ENCODE results near the gene BCAP31. TPM values are rescaled to one million over a fixed set of nuclear protein-coding genes. Genes with fewer than 3 reads are reported as not detected.
"Not testable (repeated sequence)": the region's sequence is repeated elsewhere in the genome, so short reads cannot be mapped to it uniquely, and the experiment has no call there.

Gene BCAP31
- total and polyA plus RNA-seq, 4 donors = 101 to 130 (median 123) TPM

DNA sequence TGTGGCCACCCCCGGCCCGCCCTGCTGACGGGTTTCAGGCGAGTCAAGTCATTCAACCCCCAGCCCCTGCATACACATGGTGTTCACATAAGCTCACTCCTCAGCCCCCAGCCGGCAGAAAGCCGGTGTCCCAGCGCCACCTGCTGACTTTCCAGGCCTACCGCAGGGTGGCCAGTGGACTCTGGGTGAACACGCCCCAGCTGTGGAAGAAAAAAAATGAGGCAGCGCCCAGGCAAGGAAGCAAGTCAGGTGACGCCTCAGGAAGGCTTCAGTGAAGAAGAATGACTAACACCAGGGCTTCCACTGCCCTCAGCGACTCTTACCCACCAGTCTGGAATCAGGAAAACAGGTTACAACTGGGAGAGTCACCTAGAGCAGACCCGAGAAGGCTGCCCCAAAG is 15.8 kb downstream of the BCAP31 start:
- DNase-seq (peak in 1 of 2 donors; percentile 74), ATAC-seq (ENCODE audit: low FRiP score) (peak; percentile 37)
- WGBS, 2 donors = 17 to 20% methylated on average over 13 of the region's 13 CpGs
- Histone ChIP-seq H3K27me3 (ENCODE audit: control insufficient read depth in 1 of 2, insufficient read depth in 2 of 2, low read length in 1 of 2) (no peaks in the 10 kb centered on the region), H3K36me3 (ENCODE audit: control insufficient read depth in 1 of 2, insufficient read depth in 2 of 2, low read length in 1 of 2) (no peaks in the 10 kb centered on the region), H3K4me1 (ENCODE audit: control insufficient read depth in 1 of 2, insufficient read depth in 2 of 2, low read length in 2 of 2) (no peaks in the 10 kb centered on the region), H3K4me3 (ENCODE audit: low read length in 2 of 2) (no peak overlapping the region), H3K27ac (ENCODE audit: low read depth in 1 of 2, low read length in 2 of 2) (no peak overlapping the region), H3K9me3 (ENCODE audit: control insufficient read depth, low read length) (no peaks in the 10 kb centered on the region)
- intact Hi-C loops (cut with DNase I) = no loop called here

DNA sequence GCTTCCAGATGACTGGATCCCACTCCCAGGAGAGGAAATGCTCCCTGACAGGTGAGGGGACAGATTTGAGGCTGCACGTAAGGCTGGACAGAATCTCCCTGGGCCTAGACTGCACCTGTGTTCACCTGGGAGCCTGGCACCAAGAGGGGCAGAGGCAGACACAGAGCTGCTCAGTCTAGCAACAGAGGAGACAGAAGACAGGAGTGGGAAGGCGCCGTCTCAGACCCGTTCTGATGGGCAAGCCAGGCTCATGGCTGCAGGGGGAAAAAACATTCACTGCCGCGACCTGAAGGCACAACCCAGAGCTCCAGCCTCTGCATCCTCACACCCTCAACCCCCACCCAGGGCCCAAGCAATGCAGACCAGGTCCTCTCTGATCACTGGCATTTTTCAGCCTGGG is 16.8 kb downstream of the BCAP31 start:
- WGBS, 2 donors = 85 to 89% methylated on average over 6 of the region's 6 CpGs
- Histone ChIP-seq H3K4me3 (ENCODE audit: low read length in 2 of 2) (no peak overlapping the region), H3K36me3 (ENCODE audit: control insufficient read depth in 1 of 2, insufficient read depth in 2 of 2, low read length in 1 of 2) (no peaks in the 10 kb centered on the region), H3K9me3 (ENCODE audit: control insufficient read depth, low read length) (no peaks in the 10 kb centered on the region), H3K27ac (ENCODE audit: low read depth in 1 of 2, low read length in 2 of 2) (no peak overlapping the region), H3K4me1 (ENCODE audit: control insufficient read depth in 1 of 2, insufficient read depth in 2 of 2, low read length in 2 of 2) (no peaks in the 10 kb centered on the region), H3K27me3 (ENCODE audit: control insufficient read depth in 1 of 2, insufficient read depth in 2 of 2, low read length in 1 of 2) (no peaks in the 10 kb centered on the region)
- intact Hi-C loops (cut with DNase I) = no loop called here
- ATAC-seq (ENCODE audit: low FRiP score) = no peak
- DNase-seq = no peak

DNA sequence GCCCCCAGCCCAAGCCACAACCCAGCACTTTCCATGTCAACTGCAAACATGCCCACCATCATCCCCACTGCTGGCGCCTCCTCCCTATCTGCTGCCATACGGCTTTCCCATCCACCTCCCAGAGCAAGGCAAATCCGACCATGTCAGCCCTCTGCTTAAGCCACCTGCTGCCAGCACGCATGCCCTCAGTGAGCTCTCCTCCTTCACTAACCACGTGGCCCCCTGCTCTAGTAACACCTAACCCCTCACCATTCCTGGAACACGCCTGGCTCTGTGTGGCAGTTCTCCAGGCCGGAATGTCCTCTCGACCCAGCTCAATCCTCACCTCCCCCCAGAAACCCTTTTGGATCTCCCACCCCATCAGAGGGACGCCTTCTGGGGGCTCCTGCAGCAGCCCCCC is 17.4 kb downstream of the BCAP31 start:
- Histone ChIP-seq H3K36me3 (ENCODE audit: control insufficient read depth in 1 of 2, insufficient read depth in 2 of 2, low read length in 1 of 2) (no peaks in the 10 kb centered on the region), H3K4me3 (ENCODE audit: low read length in 2 of 2) (no peak overlapping the region), H3K4me1 (ENCODE audit: control insufficient read depth in 1 of 2, insufficient read depth in 2 of 2, low read length in 2 of 2) (no peaks in the 10 kb centered on the region), H3K27ac (ENCODE audit: low read depth in 1 of 2, low read length in 2 of 2) (no peak overlapping the region), H3K27me3 (ENCODE audit: control insufficient read depth in 1 of 2, insufficient read depth in 2 of 2, low read length in 1 of 2) (no peaks in the 10 kb centered on the region), H3K9me3 (ENCODE audit: control insufficient read depth, low read length) (no peaks in the 10 kb centered on the region)
- 81 to 86% methylated on average over 9 of the region's 9 CpGs for WGBS, 2 donors
- no peak for DNase-seq
- no peak for ATAC-seq (ENCODE audit: low FRiP score)
- intact Hi-C loops (cut with DNase I) = no loop called here

DNA sequence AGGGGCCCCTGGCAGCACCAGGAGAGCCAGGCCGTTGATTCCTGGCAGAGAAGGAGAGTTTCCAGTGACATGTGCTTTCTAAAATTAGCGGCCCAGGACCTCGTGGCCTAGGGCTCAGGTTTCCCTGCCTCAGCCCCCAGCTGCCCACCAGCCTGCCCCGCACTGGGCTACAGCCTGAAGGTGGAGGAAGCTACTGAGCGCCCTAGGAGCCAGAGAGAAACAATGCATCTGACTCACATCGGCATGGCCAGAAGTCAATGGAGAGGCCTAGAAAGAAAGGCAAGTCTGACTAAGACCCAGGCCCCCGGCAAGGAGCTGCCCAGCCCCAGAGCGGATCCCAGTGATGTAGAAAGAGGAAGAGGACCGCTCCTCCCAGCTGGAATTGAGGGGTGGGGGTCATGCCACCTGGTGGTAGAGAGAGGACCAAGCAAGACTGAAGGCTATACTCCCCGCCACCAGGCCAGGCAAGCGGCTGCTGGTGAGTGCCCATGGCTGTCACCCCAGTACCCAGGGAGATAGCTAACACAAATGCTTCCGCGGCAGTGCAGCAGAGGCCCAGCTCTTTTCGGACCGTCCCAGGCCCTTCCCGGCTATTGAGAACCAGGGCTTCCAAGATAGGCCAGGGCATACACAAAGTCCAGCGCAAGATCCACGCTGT is 18.7 kb downstream of the BCAP31 start:
- intact Hi-C loops (cut with DNase I); ATAC-seq (ENCODE audit: low FRiP score); H3K4me1 ChIP-seq (ENCODE audit: control insufficient read depth in 1 of 2, insufficient read depth in 2 of 2, low read length in 2 of 2); H3K4me3 ChIP-seq (ENCODE audit: low read length in 2 of 2); DNase-seq; H3K27me3 ChIP-seq (ENCODE audit: control insufficient read depth in 1 of 2, insufficient read depth in 2 of 2, low read length in 1 of 2); H3K36me3 ChIP-seq (ENCODE audit: control insufficient read depth in 1 of 2, insufficient read depth in 2 of 2, low read length in 1 of 2); H3K9me3 ChIP-seq (ENCODE audit: control insufficient read depth, low read length): not testable (repeated sequence)
- WGBS, 2 donors = 69 to 73% methylated on average over 18 of the region's 18 CpGs
- peak overlapping the region in 1 of 2 donors; percentile 29 for H3K27ac ChIP-seq (ENCODE audit: low read depth in 1 of 2, low read length in 2 of 2)

DNA sequence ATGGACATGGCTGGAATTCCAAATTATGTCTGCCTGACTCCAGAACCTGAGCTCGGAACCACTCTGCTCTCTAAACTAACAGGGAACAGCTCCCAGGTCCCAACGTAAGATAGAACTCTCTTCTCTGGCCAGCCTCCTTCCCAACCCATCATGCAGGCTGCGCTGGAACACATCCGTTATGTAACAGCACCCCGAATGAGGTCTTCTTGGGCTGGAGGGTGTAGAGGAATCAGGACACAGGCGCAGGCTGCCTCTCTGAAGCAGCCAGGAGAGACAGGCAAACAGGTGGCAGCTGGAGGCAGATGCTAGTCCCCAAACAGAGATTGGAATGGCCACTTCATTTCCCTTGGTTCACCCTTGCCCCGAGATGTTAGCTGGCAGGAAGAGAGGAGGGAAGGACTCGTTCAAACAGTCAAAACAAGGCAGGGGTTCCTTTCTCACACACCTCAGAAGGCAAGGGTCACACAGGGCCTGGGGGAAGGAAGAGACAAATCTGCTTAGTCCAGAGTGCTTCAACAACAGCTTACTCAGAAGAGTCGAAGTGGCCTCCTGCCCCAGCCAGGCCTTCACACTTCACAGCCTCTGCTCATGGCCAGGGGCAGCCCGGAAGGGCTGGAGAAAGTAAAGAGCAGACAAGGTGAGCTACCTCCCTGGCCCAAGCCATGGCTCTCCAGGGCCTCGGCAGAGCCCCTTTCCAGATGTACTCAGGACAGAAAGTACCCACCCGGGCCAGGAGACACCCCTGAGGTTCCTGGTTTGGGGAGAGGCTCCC is 19.4 kb downstream of the BCAP31 start:
- H3K9me3 ChIP-seq (ENCODE audit: control insufficient read depth, low read length); DNase-seq; H3K36me3 ChIP-seq (ENCODE audit: control insufficient read depth in 1 of 2, insufficient read depth in 2 of 2, low read length in 1 of 2); intact Hi-C loops (cut with DNase I); H3K4me1 ChIP-seq (ENCODE audit: control insufficient read depth in 1 of 2, insufficient read depth in 2 of 2, low read length in 2 of 2); H3K27me3 ChIP-seq (ENCODE audit: control insufficient read depth in 1 of 2, insufficient read depth in 2 of 2, low read length in 1 of 2); H3K4me3 ChIP-seq (ENCODE audit: low read length in 2 of 2); ATAC-seq (ENCODE audit: low FRiP score): not testable (repeated sequence)
- WGBS, 2 donors = 57 to 68% methylated on average over 10 to 12 of the region's 12 CpGs
- H3K27ac ChIP-seq (ENCODE audit: low read depth in 1 of 2, low read length in 2 of 2) = peak overlapping the region in 1 of 2 donors; percentile 9

DNA sequence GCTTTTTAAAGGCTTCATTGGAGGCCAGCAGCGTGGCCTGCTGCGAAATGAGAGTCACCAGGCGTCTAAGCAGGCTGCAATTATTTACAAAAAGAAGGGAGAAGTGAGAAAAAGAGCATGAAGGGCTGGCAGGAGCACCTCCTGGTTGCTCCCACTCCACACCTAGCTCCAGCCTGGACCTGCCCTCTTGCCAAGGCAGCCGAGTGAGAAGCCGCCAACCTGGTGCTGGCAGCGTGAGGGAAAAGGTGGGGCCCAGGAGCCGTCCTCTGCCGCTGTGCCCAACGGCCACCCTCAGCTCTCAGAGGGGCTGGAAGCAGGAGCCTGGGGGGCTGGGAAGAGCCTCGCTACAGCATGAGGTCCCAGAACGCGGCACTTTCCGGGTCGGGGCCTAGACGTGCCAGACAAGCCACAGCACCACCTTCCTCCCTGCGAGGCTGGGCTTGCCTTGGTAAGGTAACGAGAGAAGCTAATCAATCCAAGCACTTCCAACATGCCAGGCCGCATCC is 20.1 kb downstream of the BCAP31 start:
- Histone ChIP-seq H3K4me3 (ENCODE audit: low read length in 2 of 2) (no peak overlapping the region), H3K27ac (ENCODE audit: low read depth in 1 of 2, low read length in 2 of 2) (no peak overlapping the region), H3K27me3 (ENCODE audit: control insufficient read depth in 1 of 2, insufficient read depth in 2 of 2, low read length in 1 of 2) (no peaks in the 10 kb centered on the region), H3K9me3 (ENCODE audit: control insufficient read depth, low read length) (no peaks in the 10 kb centered on the region), H3K36me3 (ENCODE audit: control insufficient read depth in 1 of 2, insufficient read depth in 2 of 2, low read length in 1 of 2) (no peaks in the 10 kb centered on the region), H3K4me1 (ENCODE audit: control insufficient read depth in 1 of 2, insufficient read depth in 2 of 2, low read length in 2 of 2) (no peaks in the 10 kb centered on the region)
- no peak for DNase-seq
- ATAC-seq (ENCODE audit: low FRiP score) = no peak
- WGBS, 2 donors = 82 to 91% methylated on average over 17 to 18 of the region's 18 CpGs
- intact Hi-C loops (cut with DNase I) = no loop called here

DNA sequence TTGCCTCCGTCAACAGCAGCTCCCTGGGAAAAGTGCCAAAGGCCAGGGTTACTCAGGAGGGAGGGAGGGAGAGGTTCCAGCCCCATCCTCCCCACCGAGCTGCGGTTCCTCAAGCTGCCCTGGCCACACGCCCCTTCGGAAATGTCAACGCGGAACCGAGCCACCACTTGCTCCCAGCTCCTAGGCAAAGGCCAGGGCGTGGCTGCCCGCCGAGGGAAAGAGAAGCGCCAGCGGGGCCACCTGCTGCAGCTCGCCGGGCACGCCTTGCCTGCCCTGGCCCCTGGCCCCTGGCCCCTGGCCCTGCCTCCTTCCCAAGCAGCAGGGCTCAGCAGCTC is 21.2 kb downstream of the BCAP31 start:
- Histone ChIP-seq H3K4me1 (ENCODE audit: control insufficient read depth in 1 of 2, insufficient read depth in 2 of 2, low read length in 2 of 2) (no peaks in the 10 kb centered on the region), H3K36me3 (ENCODE audit: control insufficient read depth in 1 of 2, insufficient read depth in 2 of 2, low read length in 1 of 2) (no peaks in the 10 kb centered on the region), H3K9me3 (ENCODE audit: control insufficient read depth, low read length) (no peaks in the 10 kb centered on the region), H3K4me3 (ENCODE audit: low read length in 2 of 2) (no peak overlapping the region), H3K27me3 (ENCODE audit: control insufficient read depth in 1 of 2, insufficient read depth in 2 of 2, low read length in 1 of 2) (no peaks in the 10 kb centered on the region), H3K27ac (ENCODE audit: low read depth in 1 of 2, low read length in 2 of 2) (no peak overlapping the region)
- peak in 1 of 2 donors; percentile 74 for DNase-seq
- WGBS, 2 donors = 57 to 72% methylated on average over 15 to 16 of the region's 16 CpGs
- intact Hi-C loops (cut with DNase I) = no loop called here
- no peak for ATAC-seq (ENCODE audit: low FRiP score)

DNA sequence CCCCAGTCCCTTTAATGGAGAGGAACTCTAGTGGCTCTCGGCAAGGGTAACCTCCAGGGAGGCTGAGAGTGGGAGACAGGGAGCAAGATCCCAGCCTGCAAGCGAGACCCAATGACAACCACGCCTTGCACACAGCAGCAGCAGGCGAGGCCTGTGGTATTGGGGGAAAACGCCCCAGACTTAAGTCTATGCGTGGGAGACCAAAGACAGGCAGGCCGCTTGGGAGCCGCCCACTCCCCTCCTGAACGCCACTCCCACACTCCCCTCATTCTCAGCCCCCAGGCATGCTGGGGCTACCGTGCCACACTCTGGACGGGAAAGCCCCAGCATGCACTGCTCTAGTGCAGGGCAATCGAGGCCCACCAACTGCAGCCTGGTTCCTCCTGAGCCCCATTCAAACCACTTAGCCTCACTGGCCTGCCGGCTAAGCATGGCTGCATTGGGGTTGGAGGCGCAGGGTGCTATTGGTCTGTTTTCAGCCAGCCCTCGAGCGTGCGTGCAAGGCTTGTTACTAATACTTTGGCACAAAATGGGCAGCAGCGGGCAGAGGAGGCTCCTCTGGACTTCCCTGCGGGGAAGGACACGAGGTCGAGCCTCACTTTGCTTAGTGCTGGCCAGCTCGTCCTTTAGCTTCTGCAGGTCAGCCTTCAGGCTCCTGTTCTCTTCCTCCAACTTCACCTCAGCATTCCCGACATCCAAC is 21.7 kb downstream of the BCAP31 start:
- H3K9me3 ChIP-seq (ENCODE audit: control insufficient read depth, low read length) = no peaks in the 10 kb centered on the region
- H3K27me3 ChIP-seq (ENCODE audit: control insufficient read depth in 1 of 2, insufficient read depth in 2 of 2, low read length in 1 of 2) = no peaks in the 10 kb centered on the region
- ATAC-seq (ENCODE audit: low FRiP score) (no peak), DNase-seq (peak in 1 of 2 donors; percentile 58)
- H3K4me3 ChIP-seq (ENCODE audit: low read length in 2 of 2) = no peak overlapping the region
- no peak overlapping the region for H3K27ac ChIP-seq (ENCODE audit: low read depth in 1 of 2, low read length in 2 of 2)
- intact Hi-C loops (cut with DNase I) = no loop called here
- WGBS, 2 donors = 79 to 80% methylated on average over 20 to 23 of the region's 23 CpGs
- H3K4me1 ChIP-seq (ENCODE audit: control insufficient read depth in 1 of 2, insufficient read depth in 2 of 2, low read length in 2 of 2) = no peaks in the 10 kb centered on the region
- no peaks in the 10 kb centered on the region for H3K36me3 ChIP-seq (ENCODE audit: control insufficient read depth in 1 of 2, insufficient read depth in 2 of 2, low read length in 1 of 2)

Measured in aorta (tissue), 5 donors.